ENCODE measurements around the gene SDK2.
"Not testable (repeated sequence)": the region's sequence is repeated elsewhere in the genome, so short reads cannot be mapped to it uniquely, and the experiment has no call there.

Gene SDK2

GRCh38 chr17:73388578-73388905, 255.7 kb downstream of the SDK2 start:
- FAIRE-seq = no peak
- TF ChIP-seq POLR2A (IDR thresholded peaks at IDR 0.05; ENCODE audit: low read depth, low read length) = no peak
- DNase-seq (ENCODE audit: insufficient read length, low spot score) = no peak

GRCh38 chr17:73387746-73388577, 256.3 kb downstream of the SDK2 start:
- FAIRE-seq (no peak), DNase-seq (ENCODE audit: insufficient read length, low spot score) (no peak)

DNA sequence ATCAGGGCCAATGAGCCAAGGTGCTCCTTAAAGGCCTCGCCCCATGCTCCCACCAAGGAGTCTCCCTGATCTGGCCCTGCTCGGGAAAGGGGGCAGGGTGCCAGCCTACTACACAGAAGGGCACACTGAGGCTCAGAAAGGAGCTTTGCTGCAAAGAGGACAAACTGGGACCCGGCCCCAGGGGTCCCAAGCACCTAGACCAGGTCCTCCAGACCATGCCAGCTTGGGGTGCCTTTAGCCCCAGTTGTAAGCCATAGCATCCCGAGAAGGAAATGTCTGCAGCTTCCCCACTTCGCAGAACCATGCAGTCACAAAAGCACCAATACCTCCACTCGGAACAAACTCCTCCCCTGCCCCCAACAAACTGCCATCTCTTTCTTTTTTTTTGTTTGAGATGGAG, 257.7 kb downstream of the SDK2 start:
- DNase-seq (ENCODE audit: insufficient read length, low spot score) = no peak
- TF ChIP-seq POLR2A (IDR thresholded peaks at IDR 0.05; ENCODE audit: low read depth, low read length) = no peak
- FAIRE-seq = no peak

More at GRCh38 chr17:73387746-73388577, 256.3 kb downstream of the SDK2 start:
- TF ChIP-seq POLR2A (IDR thresholded peaks at IDR 0.05; ENCODE audit: low read depth, low read length) = no peak

GRCh38 chr17:73384926-73385325, 259.3 kb downstream of the SDK2 start:
- FAIRE-seq = no peak
- TF ChIP-seq POLR2A (IDR thresholded peaks at IDR 0.05; ENCODE audit: low read depth, low read length) = no peak
- DNase-seq (ENCODE audit: insufficient read length, low spot score) = no peak

GRCh38 chr17:73380439-73381106, 263.7 kb downstream of the SDK2 start:
- FAIRE-seq = no peak
- TF ChIP-seq POLR2A (IDR thresholded peaks at IDR 0.05; ENCODE audit: low read depth, low read length) = no peak
- DNase-seq (ENCODE audit: insufficient read length, low spot score) = no peak

- DNase-seq (ENCODE audit: insufficient read length, low spot score) (no peak), FAIRE-seq (no peak)
- no peak for TF ChIP-seq POLR2A (IDR thresholded peaks at IDR 0.05; ENCODE audit: low read depth, low read length)
These were observed 264.4 kb downstream of the SDK2 start for GRCh38 chr17:73379826-73380225.

DNA sequence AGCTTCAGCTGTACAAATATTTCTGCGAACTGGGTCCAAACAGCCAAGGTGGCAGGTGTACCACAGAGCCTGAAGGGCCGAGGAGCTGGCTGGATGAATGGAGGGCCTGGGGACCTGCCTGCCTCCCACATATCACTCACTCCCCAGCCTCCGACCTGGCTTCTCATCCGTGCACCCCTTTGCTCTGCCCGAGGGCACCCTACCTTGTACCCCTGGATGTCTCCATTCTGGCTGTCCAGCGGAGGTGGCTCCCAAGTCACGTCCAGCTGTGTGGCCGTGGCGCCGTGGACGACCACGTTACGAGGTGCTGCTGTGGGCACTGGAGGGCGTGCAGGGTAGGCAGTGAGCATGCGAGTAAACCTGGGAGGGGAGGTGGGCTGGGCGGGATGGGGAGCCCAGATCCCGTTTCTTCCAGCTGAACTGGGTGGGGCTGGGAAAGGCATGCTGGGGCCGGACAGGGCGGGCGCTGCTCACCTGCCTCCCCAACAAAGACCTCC, 265.2 kb downstream of the SDK2 start:
- TF ChIP-seq POLR2A (IDR thresholded peaks at IDR 0.05; ENCODE audit: low read depth, low read length) = no peak
- no peak for DNase-seq (ENCODE audit: insufficient read length, low spot score)
- no peak for FAIRE-seq

DNA sequence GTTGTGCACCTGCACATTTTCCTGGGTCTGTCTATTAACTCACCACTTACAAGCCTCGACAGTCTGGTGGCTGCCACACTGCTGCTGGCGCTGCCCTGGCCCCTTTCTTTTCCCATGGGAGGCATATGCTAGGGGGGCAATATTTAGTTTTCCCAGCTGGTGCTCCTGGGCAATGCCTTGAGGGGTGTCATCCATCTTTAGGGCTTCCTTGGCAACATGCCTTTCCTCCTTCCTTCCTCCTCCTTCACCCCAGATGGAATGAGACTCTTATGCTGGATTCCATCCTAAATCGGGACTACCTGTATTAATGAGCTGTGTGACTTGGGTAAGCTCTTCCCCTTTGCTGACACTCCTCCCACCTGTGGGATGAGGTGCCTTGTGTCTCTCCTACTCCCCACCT, 267.6 kb downstream of the SDK2 start:
- TF ChIP-seq POLR2A (IDR thresholded peaks at IDR 0.05; ENCODE audit: low read depth, low read length) = no peak
- DNase-seq (ENCODE audit: insufficient read length, low spot score) = no peak
- FAIRE-seq = no peak

DNA sequence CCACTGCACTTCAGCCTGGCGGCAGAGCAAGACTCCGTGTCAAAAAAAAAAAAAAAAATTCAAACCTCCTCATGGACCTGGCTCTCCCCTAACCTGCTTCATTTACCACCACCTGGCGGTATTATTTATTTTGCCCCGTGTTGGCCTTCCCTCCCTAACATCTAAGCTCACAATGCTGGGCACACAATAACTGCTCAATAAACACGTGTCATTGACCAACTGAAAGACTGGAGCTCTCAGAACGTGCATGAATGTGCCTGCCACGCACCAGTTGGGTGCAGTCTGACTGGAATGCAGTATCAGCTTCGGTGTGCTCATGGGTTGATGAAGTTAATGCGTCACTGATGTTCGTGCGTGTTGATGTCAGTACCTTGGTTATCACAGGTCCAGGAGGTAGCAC, 268.1 kb downstream of the SDK2 start:
- TF ChIP-seq POLR2A (IDR thresholded peaks at IDR 0.05; ENCODE audit: low read depth, low read length) = no peak
- no peak for DNase-seq (ENCODE audit: insufficient read length, low spot score)
- FAIRE-seq = no peak

DNA sequence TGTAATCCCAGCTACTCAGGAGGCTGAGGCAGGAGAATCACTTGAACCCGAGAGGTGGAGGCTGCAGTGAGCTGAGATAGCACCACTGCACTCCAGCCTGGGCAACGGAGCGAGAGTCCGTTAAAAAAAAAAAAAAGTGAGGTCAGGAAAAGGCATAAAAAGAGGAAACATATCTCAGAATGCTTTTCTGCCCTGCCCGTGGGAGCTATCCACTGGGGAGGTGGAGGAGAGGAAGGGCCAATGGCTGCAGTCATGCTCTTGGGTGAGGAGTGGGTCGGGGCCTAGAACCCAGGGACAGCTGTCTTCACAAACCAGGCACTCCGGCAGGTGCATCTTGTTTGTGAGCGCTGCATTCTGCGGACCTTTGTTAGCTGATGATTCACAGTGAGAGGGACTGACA, 272.4 kb downstream of the SDK2 start:
- no peak for FAIRE-seq
- TF ChIP-seq POLR2A (IDR thresholded peaks at IDR 0.05; ENCODE audit: low read depth, low read length) = no peak
- no peak for DNase-seq (ENCODE audit: insufficient read length, low spot score)

DNA sequence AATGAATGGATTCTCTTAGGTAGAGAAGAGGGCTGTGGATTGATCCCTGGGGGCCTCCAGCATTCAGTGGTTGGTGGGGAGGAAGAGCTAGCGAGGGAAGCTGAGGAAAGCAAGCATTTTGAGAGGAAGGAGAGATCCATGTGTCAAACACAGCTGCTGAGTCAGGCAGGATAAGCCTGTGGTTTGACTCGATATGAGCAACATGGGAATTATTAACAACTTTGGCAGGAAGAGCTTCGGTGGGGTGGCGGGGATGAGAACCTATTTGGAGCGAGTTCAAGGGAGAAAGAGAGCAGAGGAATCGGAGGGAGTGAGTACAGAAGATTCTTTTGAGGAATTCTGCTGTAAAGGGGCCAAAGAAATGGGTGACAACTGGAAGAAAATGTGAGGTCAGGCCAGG, 273.0 kb downstream of the SDK2 start:
- peak; percentile 36 for FAIRE-seq
- DNase-seq (ENCODE audit: insufficient read length, low spot score) = peak; percentile 90
- TF ChIP-seq POLR2A (IDR thresholded peaks at IDR 0.05; ENCODE audit: low read depth, low read length) = no peak

DNA sequence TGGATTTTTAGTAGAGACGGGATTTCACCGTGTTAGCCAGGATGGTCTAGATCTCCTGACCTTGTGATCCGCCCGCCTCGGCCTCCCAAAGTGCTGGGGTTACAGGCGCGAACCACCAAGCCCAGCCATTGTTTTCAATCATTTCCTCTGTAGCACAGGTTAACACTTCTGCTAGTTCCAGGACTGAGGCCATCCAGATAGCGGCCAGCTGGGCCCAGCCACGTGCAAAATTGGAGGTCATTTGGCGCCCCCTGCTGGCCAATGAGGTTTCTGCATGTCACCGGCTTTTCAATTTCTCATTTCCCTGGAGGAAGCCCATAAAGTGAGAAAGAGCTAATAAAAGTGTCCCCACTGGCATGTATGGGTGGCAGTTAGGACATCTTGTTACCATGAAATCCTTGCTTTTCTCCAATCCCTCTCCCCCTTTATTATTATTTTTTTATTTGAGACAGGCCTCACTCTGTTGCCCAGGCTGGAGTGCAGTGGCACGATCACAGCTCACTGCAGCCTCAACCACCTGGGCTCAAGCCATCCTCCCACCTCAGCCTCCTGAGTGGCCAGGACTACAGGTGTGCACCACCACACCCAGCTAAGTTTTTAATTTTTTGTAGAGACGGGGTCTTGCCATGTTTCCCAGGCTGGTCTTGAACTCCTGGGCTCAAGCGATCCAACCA, 274.3 kb downstream of the SDK2 start:
- DNase-seq (ENCODE audit: insufficient read length, low spot score) = peak; percentile 89
- FAIRE-seq = not testable (repeated sequence)

DNA sequence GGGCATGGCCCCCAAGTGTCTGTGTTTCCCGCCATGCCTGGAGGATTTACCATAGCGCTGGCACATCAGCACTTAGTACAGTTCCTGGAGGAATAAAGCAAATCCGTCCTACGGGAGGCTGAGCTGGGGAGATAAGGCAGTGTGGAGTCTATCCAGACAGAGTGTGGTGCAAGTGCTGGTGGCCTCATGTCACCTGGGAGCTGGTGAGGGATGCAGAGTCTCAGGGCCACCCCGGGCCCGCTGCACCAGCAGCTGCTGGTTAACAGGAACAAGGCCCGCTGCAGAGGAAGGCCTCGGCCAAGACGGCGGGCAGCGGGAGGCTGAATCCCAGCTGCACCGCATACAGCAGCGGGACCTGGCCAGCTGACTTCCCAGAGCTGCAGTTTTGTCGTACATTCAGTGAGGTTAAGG, 275.1 kb downstream of the SDK2 start:
- DNase-seq (ENCODE audit: insufficient read length, low spot score) (no peak), FAIRE-seq (no peak)
- no peak for TF ChIP-seq POLR2A (IDR thresholded peaks at IDR 0.05; ENCODE audit: low read depth, low read length)

DNA sequence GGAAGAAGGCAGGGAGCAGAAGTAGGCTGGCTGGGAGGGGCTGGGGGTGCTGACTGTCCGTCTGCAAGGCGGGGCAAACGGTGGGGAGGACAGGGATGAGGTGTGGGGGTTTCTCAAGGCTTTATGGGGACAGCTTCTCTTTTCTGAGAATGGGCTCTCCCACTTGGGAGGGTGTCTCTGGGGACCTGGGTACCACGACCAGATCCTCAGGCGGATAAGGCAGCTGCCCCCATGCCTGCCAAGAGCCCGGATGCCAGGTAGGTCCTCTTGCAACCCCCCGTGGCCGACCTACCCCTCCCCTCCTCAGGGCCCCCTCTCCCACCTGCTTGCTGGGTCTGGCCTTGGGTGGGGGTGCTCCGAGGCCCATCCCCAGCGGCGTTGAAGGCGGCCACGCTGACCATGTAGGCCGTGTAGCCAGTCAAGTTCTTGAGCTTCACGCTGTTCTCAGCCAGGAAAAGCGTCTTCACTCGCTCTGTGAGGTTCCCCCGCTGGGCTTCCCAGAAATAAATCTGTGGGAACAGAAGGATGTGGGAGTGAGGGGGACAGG, 276.1 kb downstream of the SDK2 start:
- TF ChIP-seq POLR2A (IDR thresholded peaks at IDR 0.05; ENCODE audit: low read depth, low read length) = no peak
- DNase-seq (ENCODE audit: insufficient read length, low spot score) (no peak), FAIRE-seq (no peak)
